Thoracic aorta (tissue), 2 donors: ENCODE measurements around the gene SLC35B2. TPM values are rescaled to one million over a fixed set of nuclear protein-coding genes. Genes with fewer than 3 reads are reported as not detected.
A peak's percentile ranks its signal among the peaks of the same experiment; 100 is the strongest.

Source experiments
- ATAC-seq: fragments of 150-250 bp; one replicate; pipeline ENCODE4 v1.8.0; 2017; ENCODE audit warnings: low read depth; ENCODE audit not compliant: insufficient number of reproducible peaks, low FRiP score
- DNase-seq: peaks from one replicate; pipeline ENCODE4 v3.0.0-alpha.2; 2020; ENCODE audit warnings: low spot score
- H3K27ac ChIP-seq, 2 donors: fragments of 200-600 bp; sonication (generic); 1 replicate in 1 of 2; 2 replicates in 1 of 2; pipeline ENCODE4 v1.5.1; 2016; ENCODE audit warnings: mild to moderate bottlenecking in 2 of 2, moderate library complexity in 2 of 2
- H3K27me3 ChIP-seq: fragments of 200-600 bp; sonication (generic); replicated peaks from 2 replicates; pipeline ENCODE4 v1.6.0; 2016; ENCODE audit warnings: mild to moderate bottlenecking; ENCODE audit not compliant: insufficient read depth
- H3K36me3 ChIP-seq: fragments of 200-600 bp; sonication (generic); one replicate; pipeline ENCODE4 v1.5.1; 2016
- H3K4me1 ChIP-seq, 2 donors: fragments of 200-600 bp; sonication (generic); 1 replicate in 1 of 2; 2 replicates in 1 of 2; pipeline versions ENCODE4 v1.5.1 to v1.6.0; 2016; ENCODE audit warnings: low read depth in 2 of 2, mild to moderate bottlenecking in 1 of 2; ENCODE audit not compliant: control insufficient read depth in 1 of 2
- H3K4me3 ChIP-seq: fragments of 200-600 bp; sonication (generic); 2 replicates; pipeline ENCODE4 v1.5.1; 2016; ENCODE audit warnings: mild to moderate bottlenecking
- H3K9me3 ChIP-seq: fragments of 200-600 bp; sonication (generic); 2 replicates; pipeline ENCODE4 v1.5.1; 2016
- total RNA-seq, 2 donors: library from RNA; depleted of rRNA; stranded (reverse); fragments of >200 nt; gene quantifications; one replicate each; pipeline versions ENCODE4 v1.1.0 to v1.2.3, GENCODE V29; 2016
- TF ChIP-seq, protein P1 (sequence below): fragments of 200-600 bp; sonication (generic); IDR thresholded peaks from one replicate; pipeline ENCODE4 v1.5.1; 2019; ENCODE audit warnings: antibody characterized with exemption

SLC35B2 gene
- total RNA-seq, 2 donors from 2014 or later, result 19.9 to 33.3 TPM

- TF ChIP-seq, protein P1, sequence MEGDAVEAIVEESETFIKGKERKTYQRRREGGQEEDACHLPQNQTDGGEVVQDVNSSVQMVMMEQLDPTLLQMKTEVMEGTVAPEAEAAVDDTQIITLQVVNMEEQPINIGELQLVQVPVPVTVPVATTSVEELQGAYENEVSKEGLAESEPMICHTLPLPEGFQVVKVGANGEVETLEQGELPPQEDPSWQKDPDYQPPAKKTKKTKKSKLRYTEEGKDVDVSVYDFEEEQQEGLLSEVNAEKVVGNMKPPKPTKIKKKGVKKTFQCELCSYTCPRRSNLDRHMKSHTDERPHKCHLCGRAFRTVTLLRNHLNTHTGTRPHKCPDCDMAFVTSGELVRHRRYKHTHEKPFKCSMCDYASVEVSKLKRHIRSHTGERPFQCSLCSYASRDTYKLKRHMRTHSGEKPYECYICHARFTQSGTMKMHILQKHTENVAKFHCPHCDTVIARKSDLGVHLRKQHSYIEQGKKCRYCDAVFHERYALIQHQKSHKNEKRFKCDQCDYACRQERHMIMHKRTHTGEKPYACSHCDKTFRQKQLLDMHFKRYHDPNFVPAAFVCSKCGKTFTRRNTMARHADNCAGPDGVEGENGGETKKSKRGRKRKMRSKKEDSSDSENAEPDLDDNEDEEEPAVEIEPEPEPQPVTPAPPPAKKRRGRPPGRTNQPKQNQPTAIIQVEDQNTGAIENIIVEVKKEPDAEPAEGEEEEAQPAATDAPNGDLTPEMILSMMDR, result no peak
- Histone ChIP-seq H3K4me3 (no peak overlapping the region), H3K4me1 (peaks cover 10 to 13% of the 10 kb centered on the region in 2 donors), H3K27ac (no peak overlapping the region), H3K27me3 (no peaks in the 10 kb centered on the region), H3K36me3 (peaks cover 31% of the 10 kb centered on the region), H3K9me3 (no peaks in the 10 kb centered on the region)
- DNase-seq (no peak), ATAC-seq (no peak)
Observed at GRCh38 chr6:44298864-44299263, 41.5 kb upstream of the SLC35B2 start.

- Histone ChIP-seq H3K27me3 (no peaks in the 10 kb centered on the region), H3K4me3 (peak overlapping the region; percentile 70), H3K36me3 (peaks cover 26% of the 10 kb centered on the region), H3K4me1 (peaks cover 10 to 13% of the 10 kb centered on the region in 2 donors), H3K27ac (no peak overlapping the region), H3K9me3 (no peaks in the 10 kb centered on the region)
- ATAC-seq, result no peak
- DNase-seq, result no peak
- TF ChIP-seq, protein P1, result no peak
Observed at GRCh38 chr6:44298055-44298803, 40.9 kb upstream of the SLC35B2 start.

GRCh38 chr6:44297063-44298038 is 40.0 kb upstream of the SLC35B2 start:
- TF ChIP-seq, protein P1, result no peak
- Histone ChIP-seq H3K9me3 (no peaks in the 10 kb centered on the region), H3K27me3 (peaks cover 6% of the 10 kb centered on the region), H3K36me3 (peaks cover 17% of the 10 kb centered on the region), H3K4me1 (peaks cover 10 to 13% of the 10 kb centered on the region in 2 donors), H3K4me3 (peak overlapping the region; percentile 70), H3K27ac (no peak overlapping the region)
- ATAC-seq (no peak), DNase-seq (no peak)

DNA sequence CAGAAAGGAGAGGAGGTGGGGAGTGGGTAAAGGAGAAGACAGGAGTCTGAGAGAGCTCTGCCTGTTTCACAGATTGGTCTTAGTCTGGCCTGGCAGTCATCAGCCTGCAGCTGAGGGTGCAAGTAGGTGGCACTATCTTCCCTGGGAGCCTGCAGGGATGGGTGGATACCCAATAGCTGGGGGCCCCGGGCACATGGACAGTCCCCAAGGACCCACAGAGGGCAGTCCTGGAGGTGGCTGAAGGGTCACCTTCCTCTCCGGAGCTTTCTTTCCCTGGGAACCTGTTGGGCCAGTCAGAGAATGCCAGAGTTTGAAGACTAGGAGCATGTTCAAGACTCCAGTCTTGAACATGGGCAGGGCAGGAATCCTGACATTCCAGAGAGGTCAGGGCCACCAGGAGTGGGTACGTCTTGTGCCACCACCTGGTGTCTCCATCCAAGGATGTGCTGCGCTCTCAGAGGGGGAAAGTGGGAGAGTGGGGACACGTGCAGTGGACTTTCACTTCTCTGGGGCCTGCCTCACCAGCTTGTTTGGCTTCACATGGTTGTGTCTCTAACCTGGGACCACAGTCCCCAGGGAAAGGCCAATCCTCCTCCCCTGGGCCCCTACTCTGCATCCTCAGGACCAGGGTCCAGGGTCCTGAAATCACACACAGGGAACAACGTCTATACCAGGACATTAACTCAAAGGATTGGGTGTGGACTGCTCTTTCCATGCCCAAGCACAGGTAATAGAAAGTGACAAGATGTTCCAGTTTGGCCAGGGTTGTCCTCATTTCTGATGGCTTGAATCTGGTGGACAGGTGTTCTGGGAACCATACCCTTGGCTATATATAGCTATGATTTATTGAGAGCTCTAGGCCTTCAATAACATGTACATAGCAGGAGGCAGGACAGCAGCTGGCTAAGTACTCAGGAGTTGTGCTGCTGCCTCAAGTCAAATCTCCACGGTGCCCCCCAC is 37.8 kb upstream of the SLC35B2 start:
- TF ChIP-seq, protein P1, result no peak
- peaks cover 10 to 13% of the 10 kb centered on the region in 2 donors for H3K4me1 ChIP-seq
- no peaks in the 10 kb centered on the region for H3K9me3 ChIP-seq
- H3K27ac ChIP-seq, result no peak overlapping the region
- H3K36me3 ChIP-seq, result no peaks in the 10 kb centered on the region
- ATAC-seq, result no peak
- no peak overlapping the region for H3K4me3 ChIP-seq
- no peak for DNase-seq
- H3K27me3 ChIP-seq, result peaks cover 12% of the 10 kb centered on the region
